K562 (cell line): ENCODE data around the gene PRR35. TPM values are rescaled to one million over a fixed set of nuclear protein-coding genes. Genes with fewer than 3 reads are reported as not detected.

Experiments
- ATAC-seq: fragments of 200-7000 bp; cut with Tn5 transposase; 3 replicates; pipeline ENCODE4 v1.9.1; 2020; ENCODE audit warnings: moderate library complexity
- BruUV-seq: library from RNA; stranded (reverse); fragments of 400-500 nt; replicated peaks from 2 replicates; lab custom pipeline; 2021; lab: Mats Ljungman, UMichigan
- CTCF ChIA-PET: fragments of 300-600 bp; formaldehyde crosslinking; extraction: SDS; loops from one replicate; lab custom pipeline; 2021; ENCODE audit warnings: low intra/inter-chr PET ratio; lab: Yijun Ruan, JAX
- POLR2A ChIA-PET: fragments of 300-600, 350-650 bp; sonication (Branson Sonifier 250); formaldehyde crosslinking; extraction: SDS; loops from one replicate; lab custom pipeline; 2021; ENCODE audit warnings: antibody characterized with exemption, inconsistent platforms; lab: Yijun Ruan, JAX
- DNase-seq, 4 experiments: peaks; one replicate each; pipeline versions ENCODE4 v3.0.0 to v3.0.0-alpha.2; 2011 to 2018; ENCODE audit warnings: low spot score in 3 of 4, mixed read lengths in 3 of 4; ENCODE audit errors: extremely low read depth in 1 of 4
- FAIRE-seq: peaks from 2 replicates; lab custom pipeline; 2011; peaks lifted over from hg19 to GRCh38; lab: Jason Lieb, UNC
- H2AFZ ChIP-seq: 2 replicates; pipeline ENCODE4 v1.6.0; 2011; ENCODE audit warnings: low read depth, low read length, control low read depth, inconsistent platforms
- H3K27ac ChIP-seq: fragments of 200-600 bp; 3 replicates; pipeline ENCODE4 v1.8.0; 2011; ENCODE audit warnings: low read depth, mild to moderate bottlenecking, control low read depth, inconsistent platforms, low read length, moderate library complexity, mixed read lengths; ENCODE audit errors: extremely low read depth
- H3K27me3 ChIP-seq, 2 experiments: fragments of 300-600 bp in 1 of 2; 2 replicates in 1 of 2; 3 replicates in 1 of 2; pipeline versions ENCODE4 v1.6.0 to v1.8.0; 2011; ENCODE audit warnings: inconsistent platforms in 2 of 2, low read length in 2 of 2, mild to moderate bottlenecking in 1 of 2, mixed read lengths in 1 of 2, moderate library complexity in 1 of 2; ENCODE audit not compliant: control insufficient read depth in 2 of 2, insufficient read depth in 2 of 2
- H3K36me3 ChIP-seq: fragments of 300-600 bp; 3 replicates; pipeline ENCODE4 v1.8.0; 2011; ENCODE audit warnings: mild to moderate bottlenecking, low read length, inconsistent platforms; ENCODE audit not compliant: control insufficient read depth, insufficient read depth
- H3K4me1 ChIP-seq, 2 experiments: fragments of 200-600 bp in 1 of 2; replicated peaks in 1 of 2; 2 replicates in 1 of 2; 3 replicates in 1 of 2; pipeline versions ENCODE4 v1.5.1 to v1.8.0; 2011; ENCODE audit warnings: inconsistent platforms in 2 of 2, low read length in 2 of 2, mild to moderate bottlenecking in 1 of 2, mixed read lengths in 1 of 2, moderate library complexity in 1 of 2; ENCODE audit not compliant: control insufficient read depth in 2 of 2, insufficient read depth in 2 of 2
- H3K4me2 ChIP-seq: 2 replicates; pipeline ENCODE4 v1.6.1; 2011; ENCODE audit warnings: low read length, control low read depth, inconsistent platforms, mixed read lengths; ENCODE audit not compliant: insufficient read depth
- H3K4me3 ChIP-seq: fragments of 200-600 bp; sonication (generic), shearing (Covaris generic); 2 replicates; pipeline ENCODE4 v1.5.1; 2016; ENCODE audit warnings: control low read depth, inconsistent platforms
- H3K79me2 ChIP-seq: fragments of 200-600 bp; 3 replicates; pipeline ENCODE4 v1.8.0; 2011; ENCODE audit warnings: low read length, inconsistent platforms; ENCODE audit not compliant: control insufficient read depth, insufficient read depth
- H3K9ac ChIP-seq, 2 experiments: 2 replicates each; pipeline versions ENCODE4 v1.6.0 to v1.6.1; 2011; ENCODE audit warnings: low read depth in 2 of 2, low read length in 2 of 2, control low read depth in 1 of 2, inconsistent platforms in 1 of 2, mild to moderate bottlenecking in 1 of 2, mixed read lengths in 1 of 2; ENCODE audit not compliant: insufficient read depth in 1 of 2
- H3K9me1 ChIP-seq: one replicate; pipeline ENCODE4 v1.6.0; 2011; ENCODE audit warnings: inconsistent platforms, mild to moderate bottlenecking, low read length, moderate library complexity; ENCODE audit not compliant: control insufficient read depth, insufficient read depth
- H3K9me3 ChIP-seq: replicated peaks from 2 replicates; pipeline ENCODE4 v1.5.1; 2011; ENCODE audit warnings: low read depth, low read length, inconsistent platforms; ENCODE audit not compliant: control insufficient read depth, insufficient read depth
- H4K20me1 ChIP-seq: replicated peaks from 2 replicates; pipeline ENCODE4 v1.6.1; 2011; ENCODE audit warnings: low read length, inconsistent platforms, mixed read lengths; ENCODE audit not compliant: control insufficient read depth, insufficient read depth
- ZBTB7A ChIP-seq: IDR thresholded peaks from 2 replicates; pipeline ENCODE4 v1.6.1; 2011; ENCODE audit warnings: low read depth, mild to moderate bottlenecking, low read length, moderate library complexity, borderline replicate concordance; ENCODE audit not compliant: control insufficient read depth
- ZNF436 ChIP-seq: fragments of 250-450, 450-650 bp; sonication (Bioruptor Pico); formaldehyde crosslinking; IDR thresholded peaks from 2 replicates; pipeline ENCODE4 v1.7.0; 2020; ENCODE audit warnings: mild to moderate bottlenecking
- WGBS: fragments of 100-300 bp; shearing (Covaris generic); methylation state at CpG from one replicate; pipeline ENCODE4 v1.1.6; 2016; ENCODE audit warnings: low coverage, mixed read lengths; ENCODE audit not compliant: insufficient coverage; ENCODE audit errors: missing lambda C conversion rate; 5-methylcytosine and 5-hydroxymethylcytosine counted together
- in situ Hi-C: fragments of 300-500 bp; cut with MboI; formaldehyde crosslinking; loops from 4 replicates; pipeline ENCODE4 v1.15.0; 2018; ENCODE audit warnings: inconsistent platforms, mixed read lengths
- intact Hi-C: fragments of 100-400 bp; cut with micrococcal nuclease; formaldehyde crosslinking; loops from 2 replicates; pipeline ENCODE4 v1.14.2; 2022
- polyA plus RNA-seq, 8 experiments: library from polyadenylated mRNA; depleted of rRNA in 4 of 8; stranded (reverse) in 5 of 8; unstranded in 3 of 8; fragments of >200 nt; fragmentation: Nextera tagmentation in 2 of 8; fragmentation: Illumina TruSeq in 1 of 8; extraction: Ambion mirVana in 2 of 8; extraction: Trizol in 1 of 8; gene quantifications; 2 replicates each; pipeline versions ENCODE4 v1.2.1 to v1.2.3, GENCODE V29; 2011 to 2014; ENCODE audit warnings: inconsistent platforms in 1 of 8, missing spikeins in 1 of 8
- total RNA-seq, 7 experiments: library from RNA; depleted of rRNA in 6 of 7; stranded (reverse); fragments of >200 nt in 6 of 7; fragmentation: Illumina TruSeq in 2 of 7; extraction: Trizol in 2 of 7; gene quantifications; 2 replicates each; pipeline versions ENCODE4 v1.2.1 to v1.2.3, GENCODE V29; 2011 to 2021; ENCODE audit warnings: low replicate concordance in 1 of 7
- TF ChIP-seq, protein P1 (sequence below), 3 experiments: fragments of 200-800 bp in 1 of 3; sonication (Bioruptor generic) in 1 of 3; sonication (generic) in 1 of 3; formaldehyde crosslinking in 1 of 3; IDR thresholded peaks; 2 replicates each; pipeline versions ENCODE4 v1.6.1 to v1.8.0; 2016 to 2022; ENCODE audit warnings: mild to moderate bottlenecking in 2 of 3, missing compliant biosample characterization in 2 of 3, missing genetic modification characterization in 2 of 3, missing genetic modification reagents in 1 of 3
- TF ChIP-seq, protein P2 (sequence below): sonication (generic); formaldehyde crosslinking; IDR thresholded peaks from 2 replicates; pipeline ENCODE4 v1.8.1; 2023; ENCODE audit warnings: mild to moderate bottlenecking, missing genetic modification reagents
- TF ChIP-seq, protein P3 (sequence below), 3 experiments: IDR thresholded peaks in 2 of 3; conservative IDR thresholded peaks in 1 of 3; 2 replicates each; pipeline ENCODE4 v1.5.1; 2011 to 2012; ENCODE audit warnings: low read length in 3 of 3, mild to moderate bottlenecking in 3 of 3, control low read depth in 2 of 3, improper control_type of control experiment in 1 of 3, inconsistent platforms in 1 of 3, low read depth in 1 of 3, mixed read lengths in 1 of 3, moderate library complexity in 1 of 3; ENCODE audit not compliant: insufficient read depth in 2 of 3

The PRR35 gene
- total and polyA plus RNA-seq, 9 of the 15 experiments (the other 6 are each of a cell fraction or from before 2014, with no cell fraction given): 0.17 to 0.45 (median 0.21) TPM; not detected in 5

DNA sequence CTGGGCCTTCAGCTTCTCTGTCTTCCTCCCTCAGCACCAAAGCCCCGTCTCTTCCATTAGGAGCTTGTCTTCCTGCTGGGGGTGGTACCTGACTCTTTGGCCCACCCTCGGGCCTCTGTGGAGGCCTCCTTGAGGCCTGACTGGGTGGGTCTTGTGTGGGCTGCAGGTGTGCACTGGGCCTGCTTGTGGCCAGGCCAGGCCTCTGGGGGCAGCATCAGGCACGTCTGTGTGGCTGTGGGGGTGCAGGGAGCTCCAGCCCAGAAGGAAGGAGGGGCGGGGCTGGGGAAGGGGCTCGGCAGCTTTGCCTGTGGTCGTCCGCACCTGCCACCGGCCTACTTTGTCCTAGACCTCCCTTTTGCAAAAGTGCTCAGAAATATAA is 16.6 kb downstream of the PRR35 start:
- Histone ChIP-seq H2AFZ (no peak overlapping the region), H4K20me1 (peaks cover 9% of the 10 kb centered on the region), H3K4me2 (no peak overlapping the region), H3K9me3 (no peaks in the 10 kb centered on the region), H3K36me3 (peaks cover 26% of the 10 kb centered on the region; the same call in 2 of the 3 replicates), H3K27ac (no peak overlapping the region), H3K9me1 (peaks cover 3% of the 10 kb centered on the region), H3K4me1 (peaks cover 0 to 87% of the 10 kb centered on the region in 2 experiments; a peak in 4 of 5 replicates), H3K79me2 (peaks cover 4% of the 10 kb centered on the region; the same call in 1 of the 3 replicates), H3K4me3 (no peak overlapping the region), H3K9ac (peak overlapping the region in 1 of 2 experiments; percentile 79; a peak in 2 of 4 replicates), H3K27me3 (no peaks in the 10 kb centered on the region)
- intact Hi-C loops (loop anchor here (5.0 kb wide), 1 partner anchor 90 kb away; the partner anchor contains the start of gene RHOT2), in situ Hi-C loops (loop anchor here (5.0 kb wide), 1 partner anchor 90 kb away; the partner anchor contains the start of gene RHOT2)
- ChIA-PET CTCF (no interaction called here), POLR2A (interaction anchor here (0.6 to 1.7 kb wide), 6 partner anchors 9 to 210 kb away, joined by 3 to 8 read pairs (median 4); no protein-coding TSS in a partner anchor)
- FAIRE-seq: no peak
- DNase-seq: peak in 1 of 4 experiments; percentile 35
- WGBS: 60% methylated on average over 7 of the region's 8 CpGs
- peak; percentile 32; the same call in 2 of the 3 replicates for ATAC-seq
- TF ChIP-seq, protein P1, sequence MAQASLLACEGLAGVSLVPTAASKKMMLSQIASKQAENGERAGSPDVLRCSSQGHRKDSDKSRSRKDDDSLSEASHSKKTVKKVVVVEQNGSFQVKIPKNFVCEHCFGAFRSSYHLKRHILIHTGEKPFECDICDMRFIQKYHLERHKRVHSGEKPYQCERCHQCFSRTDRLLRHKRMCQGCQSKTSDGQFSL (CRISPR knock-in tag; IDR thresholded peaks at IDR 0.05): peak; percentile 92
- TF ChIP-seq, protein P1 (tag; IDR thresholded peaks at IDR 0.05): no peak
- no peak for TF ChIP-seq ZNF436
- TF ChIP-seq, protein P2, sequence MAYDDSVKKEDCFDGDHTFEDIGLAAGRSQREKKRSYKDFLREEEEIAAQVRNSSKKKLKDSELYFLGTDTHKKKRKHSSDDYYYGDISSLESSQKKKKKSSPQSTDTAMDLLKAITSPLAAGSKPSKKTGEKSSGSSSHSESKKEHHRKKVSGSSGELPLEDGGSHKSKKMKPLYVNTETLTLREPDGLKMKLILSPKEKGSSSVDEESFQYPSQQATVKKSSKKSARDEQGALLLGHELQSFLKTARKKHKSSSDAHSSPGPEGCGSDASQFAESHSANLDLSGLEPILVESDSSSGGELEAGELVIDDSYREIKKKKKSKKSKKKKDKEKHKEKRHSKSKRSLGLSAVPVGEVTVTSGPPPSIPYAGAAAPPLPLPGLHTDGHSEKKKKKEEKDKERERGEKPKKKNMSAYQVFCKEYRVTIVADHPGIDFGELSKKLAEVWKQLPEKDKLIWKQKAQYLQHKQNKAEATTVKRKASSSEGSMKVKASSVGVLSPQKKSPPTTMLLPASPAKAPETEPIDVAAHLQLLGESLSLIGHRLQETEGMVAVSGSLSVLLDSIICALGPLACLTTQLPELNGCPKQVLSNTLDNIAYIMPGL (CRISPR knock-in tag): no peak
- TF ChIP-seq, protein P3, sequence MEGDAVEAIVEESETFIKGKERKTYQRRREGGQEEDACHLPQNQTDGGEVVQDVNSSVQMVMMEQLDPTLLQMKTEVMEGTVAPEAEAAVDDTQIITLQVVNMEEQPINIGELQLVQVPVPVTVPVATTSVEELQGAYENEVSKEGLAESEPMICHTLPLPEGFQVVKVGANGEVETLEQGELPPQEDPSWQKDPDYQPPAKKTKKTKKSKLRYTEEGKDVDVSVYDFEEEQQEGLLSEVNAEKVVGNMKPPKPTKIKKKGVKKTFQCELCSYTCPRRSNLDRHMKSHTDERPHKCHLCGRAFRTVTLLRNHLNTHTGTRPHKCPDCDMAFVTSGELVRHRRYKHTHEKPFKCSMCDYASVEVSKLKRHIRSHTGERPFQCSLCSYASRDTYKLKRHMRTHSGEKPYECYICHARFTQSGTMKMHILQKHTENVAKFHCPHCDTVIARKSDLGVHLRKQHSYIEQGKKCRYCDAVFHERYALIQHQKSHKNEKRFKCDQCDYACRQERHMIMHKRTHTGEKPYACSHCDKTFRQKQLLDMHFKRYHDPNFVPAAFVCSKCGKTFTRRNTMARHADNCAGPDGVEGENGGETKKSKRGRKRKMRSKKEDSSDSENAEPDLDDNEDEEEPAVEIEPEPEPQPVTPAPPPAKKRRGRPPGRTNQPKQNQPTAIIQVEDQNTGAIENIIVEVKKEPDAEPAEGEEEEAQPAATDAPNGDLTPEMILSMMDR (IDR thresholded peaks at IDR 0.05 in 2 of 3, conservative IDR thresholded peaks at IDR 0.05 in 1 of 3; ENCODE audit: insufficient read depth in 2 of 3, low read depth in 1 of 3, low read length in 3 of 3): peak in 2 of 3 experiments; percentile 21 to 35; a peak in 3 of 6 replicates
- peak; percentile 65; the same call in 1 of the 2 replicates for TF ChIP-seq ZBTB7A
- BruUV-seq: no TSS peak
